Endothelial cell of umbilical vein (primary cell): Measurements from ENCODE around the gene BRSK1. TPM values are rescaled to one million over a fixed set of nuclear protein-coding genes. Genes with fewer than 3 reads are reported as not detected.

Experiments
- BruUV-seq: library from RNA; stranded (reverse); fragments of 400-500 nt; replicated peaks from 2 replicates; lab custom pipeline; 2021; lab: Mats Ljungman, UMichigan
- CTCF ChIA-PET: fragments of 300-600, 350-600 bp; sonication (Branson Sonifier 250); formaldehyde crosslinking; loops from one replicate; lab custom pipeline; 2021; ENCODE audit warnings: antibody characterized with exemption, inconsistent platforms; lab: Charles Lee
- POLR2A ChIA-PET: fragments of 300-600, 350-600 bp; sonication (Branson Sonifier 250); formaldehyde crosslinking; loops from one replicate; lab custom pipeline; 2021; ENCODE audit warnings: antibody characterized with exemption, inconsistent platforms; lab: Charles Lee
- DNase-seq: peaks from one replicate; pipeline ENCODE4 v3.0.0-alpha.2; 2011; ENCODE audit warnings: low read depth, low spot score
- FAIRE-seq: peaks from 2 replicates; lab custom pipeline; 2011; peaks lifted over from hg19 to GRCh38; lab: Jason Lieb, UNC
- H2AFZ ChIP-seq: 2 replicates; pipeline ENCODE4 v1.6.0; 2012; ENCODE audit warnings: low read depth, low read length, control low read depth, inconsistent platforms
- H3K27ac ChIP-seq: 2 replicates; pipeline ENCODE4 v1.5.1; 2011; ENCODE audit warnings: low read depth, mild to moderate bottlenecking, control low read depth, low read length, moderate library complexity; ENCODE audit not compliant: insufficient read depth
- H3K27me3 ChIP-seq, 2 experiments: 2 replicates each; pipeline versions ENCODE4 v1.6.0 to v1.6.1; 2011; ENCODE audit warnings: low read length in 2 of 2, mixed read lengths in 1 of 2; ENCODE audit not compliant: control insufficient read depth in 2 of 2, insufficient read depth in 2 of 2
- H3K36me3 ChIP-seq, 2 experiments: 2 replicates in 1 of 2; 3 replicates in 1 of 2; pipeline ENCODE4 v1.5.1; 2011; ENCODE audit warnings: low read length in 2 of 2, mild to moderate bottlenecking in 1 of 2, moderate library complexity in 1 of 2; ENCODE audit not compliant: control insufficient read depth in 2 of 2, insufficient read depth in 2 of 2; ENCODE audit errors: extremely low read depth in 1 of 2
- H3K4me1 ChIP-seq: 3 replicates; pipeline ENCODE4 v1.5.1; 2011; ENCODE audit warnings: mild to moderate bottlenecking, low read length; ENCODE audit not compliant: control insufficient read depth, insufficient read depth; ENCODE audit errors: extremely low read depth
- H3K4me2 ChIP-seq: 2 replicates; pipeline ENCODE4 v1.6.1; 2011; ENCODE audit warnings: low read length, control low read depth, mixed read lengths; ENCODE audit not compliant: insufficient read depth
- H3K4me3 ChIP-seq, 3 experiments: fragments of 200-600 bp in 1 of 3; sonication (generic), shearing (Covaris generic) in 1 of 3; replicated peaks in 1 of 3; 2 replicates each; pipeline ENCODE4 v1.5.1; 2011 to 2016; ENCODE audit warnings: control low read depth in 3 of 3, low read length in 3 of 3, mild to moderate bottlenecking in 2 of 3, inconsistent platforms in 1 of 3, low read depth in 1 of 3, moderate library complexity in 1 of 3; ENCODE audit not compliant: insufficient read depth in 1 of 3
- H3K79me2 ChIP-seq: 2 replicates; pipeline ENCODE4 v1.6.0; 2012; ENCODE audit warnings: low read length, inconsistent platforms; ENCODE audit not compliant: control insufficient read depth, insufficient read depth
- H3K9ac ChIP-seq: replicated peaks from 2 replicates; pipeline ENCODE3; 2011; ENCODE audit warnings: low read length, control low read depth; ENCODE audit not compliant: insufficient read depth; ENCODE audit errors: extremely low read depth
- H3K9me1 ChIP-seq: replicated peaks from 3 replicates; pipeline ENCODE4 v1.6.0; 2011; ENCODE audit warnings: mild to moderate bottlenecking, low read length; ENCODE audit not compliant: control insufficient read depth, insufficient read depth; ENCODE audit errors: extremely low read depth
- H3K9me3 ChIP-seq: replicated peaks from 2 replicates; pipeline ENCODE4 v1.5.1; 2012; ENCODE audit warnings: low read length, inconsistent platforms; ENCODE audit not compliant: control insufficient read depth, insufficient read depth
- H4K20me1 ChIP-seq: replicated peaks from 2 replicates; pipeline ENCODE3; 2011; ENCODE audit warnings: mild to moderate bottlenecking, low read length; ENCODE audit not compliant: control insufficient read depth, insufficient read depth; ENCODE audit errors: extremely low read depth
- CTCF ChIP-seq, 2 donors: IDR thresholded peaks; 1 replicate in 1 of 2; 2 replicates in 1 of 2; pipeline ENCODE4 v1.5.1; 2011; ENCODE audit warnings: low read length in 2 of 2, mild to moderate bottlenecking in 2 of 2, moderate library complexity in 2 of 2, control low read depth in 1 of 2, inconsistent platforms in 1 of 2, low read depth in 1 of 2; ENCODE audit not compliant: insufficient read depth in 1 of 2; ENCODE audit errors: extremely low read depth in 1 of 2
- EZH2 ChIP-seq: IDR thresholded peaks from 2 replicates; pipeline ENCODE4 v1.6.1; 2012; ENCODE audit warnings: borderline replicate concordance, low read depth, mild to moderate bottlenecking, moderate library complexity, low read length, inconsistent platforms; ENCODE audit not compliant: severe bottlenecking
- FOS ChIP-seq: IDR thresholded peaks from 2 replicates; pipeline ENCODE4 v1.6.1; 2011; ENCODE audit warnings: mild to moderate bottlenecking, low read length, moderate library complexity, borderline replicate concordance; ENCODE audit not compliant: insufficient read depth
- GATA2 ChIP-seq: IDR thresholded peaks from 2 replicates; pipeline ENCODE4 v1.7.0; 2011; ENCODE audit warnings: low read depth, mild to moderate bottlenecking, moderate library complexity, mixed read lengths, low read length; ENCODE audit not compliant: insufficient read length, insufficient read depth
- JUN ChIP-seq: IDR thresholded peaks from 2 replicates; pipeline ENCODE4 v1.6.1; 2011; ENCODE audit warnings: borderline replicate concordance, low read depth; ENCODE audit not compliant: insufficient read length, insufficient read depth
- MAX ChIP-seq: IDR thresholded peaks from 2 replicates; pipeline ENCODE4 v1.6.1; 2011; ENCODE audit not compliant: insufficient read depth, insufficient read length
- MYC ChIP-seq: IDR thresholded peaks from one replicate; pipeline ENCODE4 v1.6.1; 2011; ENCODE audit warnings: mild to moderate bottlenecking, low read depth, low read length
- POLR2A ChIP-seq: IDR thresholded peaks from 2 replicates; pipeline ENCODE4 v1.6.1; 2012; ENCODE audit warnings: low read depth, mild to moderate bottlenecking, control low read depth, low read length
- POLR2AphosphoS5 ChIP-seq: IDR thresholded peaks from 2 replicates; pipeline ENCODE4 v1.6.1; 2012; ENCODE audit warnings: low read depth, mild to moderate bottlenecking, control low read depth, low read length, moderate library complexity; ENCODE audit not compliant: insufficient read depth
- dilution Hi-C: fragments of 300-500 bp; cut with MboI; formaldehyde crosslinking; loops from one replicate; pipeline ENCODE4 v1.15.0; 2019; ENCODE audit warnings: low sequenced_read_pairs; ENCODE audit not compliant: extremely low pct_ligation_motif_present
- intact Hi-C: fragments of 100-400 bp; cut with micrococcal nuclease; formaldehyde crosslinking; loops from one replicate; pipeline ENCODE4 v1.10.0; 2022
- polyA plus RNA-seq, 4 experiments: library from polyadenylated mRNA; depleted of rRNA in 3 of 4; stranded (reverse) in 3 of 4; unstranded in 1 of 4; fragments of >200 nt; gene quantifications; 2 replicates each; pipeline versions ENCODE4 v1.2.1 to v1.2.3, GENCODE V29; 2011 to 2012; ENCODE audit warnings: missing spikeins in 1 of 4
- total RNA-seq: library from RNA; stranded (reverse); gene quantifications from 2 replicates; pipeline ENCODE4 v1.2.3, GENCODE V29; 2021

BRSK1 gene
- total and polyA plus RNA-seq, 2 donors (not counting 3 experiments of a cell fraction or from before 2014, with no cell fraction given), result 0.33 to 0.44 TPM

GRCh38 chr19:55345818-55346724, 62.3 kb downstream of the BRSK1 start:
- no TSS peak for BruUV-seq
- CTCF ChIA-PET, result interaction anchor here (1.8 kb wide), 1 partner anchor 44 kb away, joined by 5 read pairs; no protein-coding TSS in a partner anchor

More at GRCh38 chr19:55345818-55346724, 62.3 kb downstream of the BRSK1 start:
- DNase-seq, result no peak
- no peak overlapping the region for H2AFZ ChIP-seq
- H3K9me3 ChIP-seq, result no peaks in the 10 kb centered on the region
- no peaks in the 10 kb centered on the region for H3K27me3 ChIP-seq
- no peak overlapping the region for H3K9ac ChIP-seq
- no peak overlapping the region for H3K4me2 ChIP-seq
- POLR2A ChIA-PET, result no interaction called here
- peaks cover 0 to 7% of the 10 kb centered on the region in 2 experiments for H3K36me3 ChIP-seq
- FAIRE-seq, result no peak
- no peaks in the 10 kb centered on the region for H3K9me1 ChIP-seq
- no peaks in the 10 kb centered on the region for H3K4me1 ChIP-seq
- no peak for TF ChIP-seq FOS
- TF ChIP-seq CTCF (IDR thresholded peaks at IDR 0.05; ENCODE audit: extremely low read depth in 1 of 2, insufficient read depth in 1 of 2, low read depth in 1 of 2, low read length in 2 of 2), result no peak
- TF ChIP-seq MAX, result no peak
- TF ChIP-seq POLR2AphosphoS5, result no peak
- TF ChIP-seq POLR2A, result no peak
- TF ChIP-seq EZH2, result no peak
- no peak for TF ChIP-seq GATA2
- no peak for TF ChIP-seq MYC
- TF ChIP-seq JUN, result no peak
- no peaks in the 10 kb centered on the region for H3K79me2 ChIP-seq
- no peaks in the 10 kb centered on the region for H4K20me1 ChIP-seq
- dilution Hi-C loops, result no loop called here
- H3K27ac ChIP-seq, result no peak overlapping the region
- intact Hi-C loops, result no loop called here
- no peak overlapping the region for H3K4me3 ChIP-seq
